NCI-H1694 (cell line): ENCODE measurements around the gene ZNF710.

Experiments used
- DNase-seq: peaks from one replicate; lab custom pipeline; 2025; lab: John Stamatoyannopoulos, UW

The ZNF710 gene

GRCh38 chr15:90082140-90082715, 81.1 kb downstream of the ZNF710 start:
- no peak for DNase-seq

- no peak for DNase-seq
Measured at GRCh38 chr15:90083419-90083818, 82.3 kb downstream of the ZNF710 start.

DNA sequence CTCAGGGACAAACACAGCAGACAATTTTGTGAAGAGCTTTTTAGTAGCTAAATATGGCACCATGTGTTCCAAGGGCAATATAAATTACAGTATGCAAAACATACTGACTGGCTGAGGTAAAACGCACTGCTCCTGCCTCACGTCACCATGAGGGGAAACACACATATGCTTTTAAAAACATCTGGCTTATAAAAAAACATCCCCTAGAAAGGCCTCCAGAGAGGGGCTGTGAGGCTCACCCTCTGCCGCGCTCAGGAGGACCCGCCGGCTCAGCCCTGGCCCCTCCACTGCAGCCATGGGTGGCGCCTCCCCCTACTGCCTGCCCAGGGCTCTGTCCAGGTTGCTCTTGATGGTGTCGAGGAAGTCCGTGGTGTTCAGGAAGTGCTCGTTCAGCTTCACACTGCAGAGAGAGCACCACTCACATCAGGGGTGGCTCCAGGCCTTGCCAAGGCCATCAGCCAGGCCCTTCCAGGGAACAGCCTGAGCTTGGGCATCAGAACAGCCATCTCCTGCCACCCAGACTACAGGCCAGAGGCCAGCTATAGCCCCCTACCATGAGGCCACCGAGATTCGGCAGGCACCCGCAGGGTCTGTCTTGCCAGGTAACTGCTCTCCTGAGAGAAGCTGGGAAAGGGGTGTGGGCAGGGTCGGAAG, 83.0 kb downstream of the ZNF710 start:
- no peak for DNase-seq

GRCh38 chr15:90084876-90085423, 83.8 kb downstream of the ZNF710 start:
- no peak for DNase-seq

GRCh38 chr15:90085565-90085964, 84.4 kb downstream of the ZNF710 start:
- no peak for DNase-seq

DNA sequence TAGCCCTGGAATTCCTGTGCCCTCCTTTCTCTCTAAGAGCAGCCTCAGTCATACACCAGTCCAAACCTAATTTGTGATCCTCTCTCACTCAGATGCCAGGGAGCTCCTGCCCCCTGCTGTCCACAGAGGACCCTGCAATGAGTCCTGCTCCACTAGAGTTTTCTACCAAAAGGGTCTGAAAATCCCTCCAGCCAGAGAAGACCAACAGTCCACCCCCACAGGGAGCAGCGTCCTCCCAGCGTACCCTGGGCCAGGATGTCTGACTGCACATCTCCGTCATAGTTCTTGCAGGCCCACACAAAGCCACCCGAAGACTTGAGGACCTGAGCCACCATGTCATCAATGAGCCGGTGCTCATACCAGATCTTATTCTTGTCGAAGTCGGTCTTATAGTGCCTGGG, 85.7 kb downstream of the ZNF710 start:
- DNase-seq, result no peak

- no peak for DNase-seq
Measured at GRCh38 chr15:90087454-90088154, 86.5 kb downstream of the ZNF710 start.

GRCh38 chr15:90090226-90090848, 89.2 kb downstream of the ZNF710 start:
- DNase-seq, result no peak

- no peak for DNase-seq
Measured at GRCh38 chr15:90091156-90091931, 90.2 kb downstream of the ZNF710 start.

- no peak for DNase-seq
Measured at GRCh38 chr15:90095521-90095959, 94.4 kb downstream of the ZNF710 start.

- no peak for DNase-seq
Measured at GRCh38 chr15:90097475-90097874, 96.4 kb downstream of the ZNF710 start.

DNA sequence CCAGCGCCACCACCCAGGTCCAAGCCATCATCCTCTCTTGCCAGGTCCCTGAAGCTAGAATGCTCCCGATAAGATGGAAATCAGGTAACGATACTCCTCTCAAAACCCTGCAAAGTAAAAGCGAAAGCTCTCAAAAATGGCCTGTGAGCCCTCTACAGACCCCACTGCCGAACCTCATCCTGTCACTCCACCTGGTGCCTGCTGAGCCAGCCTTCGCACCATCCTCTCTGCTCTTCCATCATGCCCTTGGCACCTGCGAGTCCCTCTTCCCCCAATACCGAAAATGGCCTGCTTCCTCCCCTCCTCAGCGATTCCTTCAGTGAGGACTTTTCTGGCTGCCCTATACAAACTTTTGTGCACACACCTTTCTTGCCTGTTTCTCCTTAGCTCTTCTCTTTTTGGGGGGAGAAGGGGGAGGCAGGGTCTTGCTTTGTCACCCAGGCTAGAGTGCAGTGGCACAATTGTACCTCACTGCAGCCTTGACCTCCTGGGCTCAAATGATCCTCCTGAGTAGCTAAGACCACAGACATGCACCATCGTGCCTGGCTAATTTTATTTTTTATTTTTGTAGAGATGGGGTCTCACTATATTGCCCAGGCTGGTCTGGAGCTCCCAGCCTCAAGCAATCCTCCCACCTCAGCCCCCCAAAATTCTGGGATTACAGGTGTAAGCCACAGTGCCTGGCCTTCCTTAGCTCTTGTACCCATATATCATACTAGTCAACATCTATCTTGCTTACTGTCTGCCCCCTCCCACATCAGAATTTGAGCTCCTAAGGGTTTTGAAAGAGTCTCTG, 98.1 kb downstream of the ZNF710 start:
- no peak for DNase-seq

DNA sequence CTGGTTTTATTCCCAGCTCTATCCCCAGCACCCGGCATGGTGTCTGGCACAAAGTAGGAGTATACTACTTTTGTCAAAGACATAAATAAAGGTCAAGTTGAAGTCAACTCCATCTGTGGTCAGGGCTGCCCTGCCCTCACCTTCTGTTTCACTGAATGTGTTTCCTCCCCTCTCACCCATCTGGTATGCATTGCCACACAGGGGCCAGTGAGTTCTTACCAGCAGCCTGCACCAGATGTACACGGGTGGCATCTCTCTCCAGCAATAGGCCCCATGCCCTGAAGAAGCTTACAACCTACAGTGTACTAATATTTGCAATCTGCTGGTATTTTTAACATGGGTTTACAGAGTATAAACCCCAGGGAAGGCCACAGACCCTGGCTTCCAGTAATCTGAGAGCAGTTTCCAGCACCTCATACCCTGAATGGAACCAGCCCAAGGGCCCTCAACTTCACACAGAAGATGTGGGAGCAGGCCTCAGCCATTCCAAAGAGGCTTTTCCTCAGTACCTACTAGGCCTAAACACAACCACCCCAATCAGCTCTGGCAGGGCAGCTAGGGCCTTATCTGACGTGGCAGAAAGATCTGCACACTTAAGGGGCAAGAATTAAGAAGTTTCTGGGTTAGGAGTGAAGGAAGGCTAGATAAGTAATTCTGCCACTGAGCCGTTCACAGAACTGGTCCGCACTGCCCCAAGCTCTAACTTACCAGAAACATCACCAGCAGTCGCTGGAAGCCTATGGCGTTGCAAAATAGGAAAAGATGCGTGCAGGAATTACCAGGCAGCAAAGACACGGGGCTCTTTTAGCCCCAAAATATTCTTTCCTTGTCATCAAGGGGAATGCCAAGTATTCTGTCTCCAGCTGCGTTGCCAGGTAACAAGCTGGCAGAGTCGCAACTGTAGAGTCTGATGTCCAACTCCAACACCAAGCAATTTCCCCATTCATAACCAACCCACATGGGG, 99.0 kb downstream of the ZNF710 start:
- DNase-seq, result no peak

GRCh38 chr15:90101130-90101968, 100.2 kb downstream of the ZNF710 start:
- no peak for DNase-seq

- DNase-seq, result no peak
Measured at GRCh38 chr15:90101969-90102890, 101.1 kb downstream of the ZNF710 start, which contains the start of gene IDH2. Gene IDH2 (minus strand): TSS chr15:90102468. CDS start chr15:90102390, 78 bp downstream.

GRCh38 chr15:90103701-90104329, 102.7 kb downstream of the ZNF710 start:
- DNase-seq, result no peak

DNA sequence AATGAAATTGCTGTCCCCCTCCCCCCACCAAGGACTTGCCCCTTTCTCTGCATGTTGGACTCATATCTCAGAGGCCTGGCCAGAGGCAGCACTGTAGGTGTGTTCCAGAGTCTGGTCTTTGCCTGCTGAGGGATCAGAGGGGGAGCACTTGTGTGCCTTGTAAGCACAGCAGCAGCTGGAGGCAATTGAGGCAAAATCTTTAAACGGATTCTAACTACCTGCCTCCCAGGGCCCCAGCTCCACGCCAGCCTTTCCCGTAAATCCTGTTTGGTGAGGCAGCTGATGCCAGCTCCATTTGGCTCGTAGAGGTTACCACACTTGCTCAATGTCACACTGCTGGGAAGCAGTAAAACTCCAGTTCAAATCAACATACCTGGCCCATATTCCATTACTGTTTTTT, 103.4 kb downstream of the ZNF710 start:
- no peak for DNase-seq
